IPS-20b (cell line): ENCODE results near the gene SYNDIG1L.

Experiments used
- H3K27ac ChIP-seq: one replicate; pipeline ENCODE4 v1.5.1; 2013; ENCODE audit warnings: low read length
- H3K27me3 ChIP-seq: 2 replicates; pipeline ENCODE4 v1.6.1; 2013; ENCODE audit warnings: mild to moderate bottlenecking, low read length, inconsistent platforms; ENCODE audit not compliant: insufficient read depth
- H3K36me3 ChIP-seq: 2 replicates; pipeline ENCODE4 v1.6.1; 2013; ENCODE audit warnings: low read depth, mild to moderate bottlenecking, inconsistent platforms, low read length, moderate library complexity; ENCODE audit not compliant: insufficient read depth
- H3K4me1 ChIP-seq: 2 replicates; pipeline ENCODE4 v1.6.1; 2013; ENCODE audit warnings: mild to moderate bottlenecking, control low read depth, inconsistent platforms, low read length, moderate library complexity; ENCODE audit not compliant: insufficient read depth
- H3K4me3 ChIP-seq: 2 replicates; pipeline ENCODE4 v1.5.1; 2013; ENCODE audit warnings: mild to moderate bottlenecking, low read length, inconsistent platforms
- H3K9ac ChIP-seq: 2 replicates; pipeline ENCODE4 v1.6.1; 2013; ENCODE audit warnings: low read depth, mild to moderate bottlenecking, inconsistent platforms, low read length, moderate library complexity
- H3K9me3 ChIP-seq: 2 replicates; pipeline ENCODE4 v1.6.1; 2013; ENCODE audit warnings: mild to moderate bottlenecking, low read depth, low read length, inconsistent platforms; ENCODE audit not compliant: insufficient read depth

SYNDIG1L gene

DNA sequence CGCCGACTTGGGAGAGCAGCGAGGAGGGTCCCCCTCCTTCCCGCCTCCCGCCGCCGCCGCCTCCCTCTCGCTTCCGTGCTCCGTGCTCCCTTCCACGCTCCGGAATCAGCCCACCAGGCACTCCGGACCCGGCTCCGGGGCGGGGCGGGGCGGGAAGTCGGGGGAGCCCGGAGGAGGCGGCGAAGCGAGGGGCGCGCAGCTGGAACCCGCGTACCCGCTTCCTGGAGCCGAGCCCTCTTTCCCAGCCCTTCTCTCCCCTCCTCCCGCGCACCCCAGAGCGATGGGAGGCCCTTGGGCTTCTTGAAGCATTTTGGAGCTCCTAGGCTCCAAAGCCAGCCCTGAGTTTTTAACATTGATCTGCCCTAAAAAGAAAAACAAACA lies at the start of gene SYNDIG1L:
SYNDIG1L (minus strand) TSS at position 9 of the 381 bp plus-strand sequence. CDS start 16,466 bp downstream, outside the sequence.
- Histone ChIP-seq H3K27ac (no peak within 1 kb of the TSS), H3K4me1 (peaks cover 26% of the 10 kb centered on the region), H3K4me3 (peak within 1 kb of the TSS; percentile 58; the same call in 1 of the 2 replicates), H3K27me3 (peaks cover 43% of the 10 kb centered on the region), H3K9ac (no peak within 1 kb of the TSS), H3K9me3 (no peaks in the 10 kb centered on the region), H3K36me3 (no peaks in the 10 kb centered on the region)

DNA sequence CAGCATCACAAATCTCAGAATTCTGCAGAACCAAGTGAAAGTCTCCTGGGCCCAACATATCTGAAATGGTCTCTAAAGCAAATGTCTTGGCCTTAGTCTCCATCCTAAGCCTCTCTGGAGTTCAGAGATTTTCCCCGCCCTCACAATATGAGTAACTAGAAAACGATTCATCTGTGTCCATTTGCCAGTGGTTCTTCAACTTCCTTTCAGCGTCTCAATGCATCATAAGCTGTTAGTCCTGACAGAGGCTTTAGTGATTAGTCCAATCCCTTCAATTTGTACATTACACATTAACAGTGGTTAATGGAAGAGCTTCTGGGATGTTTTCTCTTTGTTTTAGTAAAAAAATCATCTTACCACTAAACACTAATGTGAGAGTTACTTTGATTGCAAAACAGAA lies 49.7 kb upstream of the SYNDIG1L start:
- Histone ChIP-seq H3K27ac (no peak overlapping the region), H3K9ac (no peak overlapping the region), H3K36me3 (peaks cover 58% of the 10 kb centered on the region), H3K27me3 (no peaks in the 10 kb centered on the region), H3K4me3 (no peak overlapping the region), H3K4me1 (no peaks in the 10 kb centered on the region; the same call in 1 of the 2 replicates), H3K9me3 (no peaks in the 10 kb centered on the region)

DNA sequence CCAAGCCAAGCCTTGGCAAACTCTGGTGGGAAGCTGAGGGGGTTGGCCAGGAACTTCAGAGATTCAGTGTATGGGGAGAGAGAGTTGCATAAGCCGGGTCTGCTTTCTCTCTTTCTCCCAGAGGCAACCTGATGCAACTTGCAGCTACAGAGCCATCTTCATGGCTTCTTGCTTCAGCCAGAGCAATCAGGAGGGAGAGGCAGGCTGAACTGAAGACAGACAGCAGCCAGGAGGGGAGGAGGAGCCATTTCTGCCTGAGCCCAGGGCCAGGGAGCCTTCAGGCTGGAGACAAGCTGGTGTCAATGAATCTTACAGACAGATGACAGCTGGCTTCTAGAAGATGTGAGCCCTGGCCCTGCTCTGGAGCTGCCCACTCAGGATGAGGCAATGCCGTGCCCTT lies 48.4 kb upstream of the SYNDIG1L start:
- Histone ChIP-seq H3K27me3 (no peaks in the 10 kb centered on the region), H3K9ac (no peak overlapping the region), H3K4me3 (no peak overlapping the region), H3K9me3 (no peaks in the 10 kb centered on the region), H3K4me1 (no peaks in the 10 kb centered on the region; the same call in 1 of the 2 replicates), H3K27ac (no peak overlapping the region), H3K36me3 (peaks cover 45% of the 10 kb centered on the region)

DNA sequence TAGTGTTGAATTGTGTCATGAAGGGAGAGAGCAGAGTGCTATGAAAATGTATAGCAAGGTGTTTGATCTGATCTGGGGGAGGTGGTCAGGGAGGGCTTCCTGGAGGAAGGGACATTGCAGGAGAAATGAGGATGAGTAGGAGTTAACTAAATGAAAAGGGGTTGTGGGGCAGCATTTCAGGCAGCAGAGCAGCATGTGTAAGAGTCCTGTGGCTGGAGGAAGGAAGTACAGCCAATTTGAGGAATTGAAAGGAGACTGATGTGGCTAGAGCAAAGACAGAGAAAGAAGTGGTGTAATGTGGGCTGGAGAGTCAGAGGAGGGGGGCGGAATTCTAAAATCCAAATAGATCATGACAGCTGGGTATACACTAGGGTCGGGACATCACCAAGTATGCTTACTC lies 46.6 kb upstream of the SYNDIG1L start:
- Histone ChIP-seq H3K27ac (no peak overlapping the region), H3K36me3 (peaks cover 30% of the 10 kb centered on the region), H3K27me3 (no peaks in the 10 kb centered on the region), H3K4me1 (no peaks in the 10 kb centered on the region), H3K9ac (no peak overlapping the region), H3K9me3 (no peaks in the 10 kb centered on the region), H3K4me3 (no peak overlapping the region)

- no peak overlapping the region for H3K4me3 ChIP-seq
- H3K27me3 ChIP-seq, result no peaks in the 10 kb centered on the region
- H3K36me3 ChIP-seq, result peaks cover 15% of the 10 kb centered on the region
- no peaks in the 10 kb centered on the region for H3K4me1 ChIP-seq
- no peak overlapping the region for H3K9ac ChIP-seq
- no peaks in the 10 kb centered on the region for H3K9me3 ChIP-seq
- no peak overlapping the region for H3K27ac ChIP-seq
Measured at GRCh38 chr14:74469548-74470518, 43.8 kb upstream of the SYNDIG1L start.

DNA sequence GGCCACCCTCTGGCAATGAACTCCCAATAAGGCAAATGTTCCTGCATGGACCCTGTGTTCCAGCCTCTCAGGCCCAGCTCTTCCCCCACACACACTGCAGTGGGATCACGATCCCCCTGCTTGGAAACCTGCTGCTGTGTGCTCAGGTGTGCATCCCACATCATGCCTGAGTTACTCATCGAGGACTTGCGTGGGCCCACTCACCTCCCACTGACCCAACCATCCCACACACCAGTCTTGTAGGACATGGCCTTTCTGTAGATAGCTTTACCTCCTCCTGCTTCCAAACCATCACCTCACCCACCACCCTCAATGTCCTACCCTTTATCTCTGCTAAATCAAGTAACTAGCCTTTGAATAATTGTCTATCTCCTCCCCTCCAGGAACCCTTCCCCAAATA lies 42.5 kb upstream of the SYNDIG1L start:
- Histone ChIP-seq H3K36me3 (peaks cover 2% of the 10 kb centered on the region; the same call in 1 of the 2 replicates), H3K4me1 (no peaks in the 10 kb centered on the region), H3K9me3 (no peaks in the 10 kb centered on the region), H3K27ac (no peak overlapping the region), H3K27me3 (no peaks in the 10 kb centered on the region), H3K9ac (no peak overlapping the region), H3K4me3 (no peak overlapping the region)

DNA sequence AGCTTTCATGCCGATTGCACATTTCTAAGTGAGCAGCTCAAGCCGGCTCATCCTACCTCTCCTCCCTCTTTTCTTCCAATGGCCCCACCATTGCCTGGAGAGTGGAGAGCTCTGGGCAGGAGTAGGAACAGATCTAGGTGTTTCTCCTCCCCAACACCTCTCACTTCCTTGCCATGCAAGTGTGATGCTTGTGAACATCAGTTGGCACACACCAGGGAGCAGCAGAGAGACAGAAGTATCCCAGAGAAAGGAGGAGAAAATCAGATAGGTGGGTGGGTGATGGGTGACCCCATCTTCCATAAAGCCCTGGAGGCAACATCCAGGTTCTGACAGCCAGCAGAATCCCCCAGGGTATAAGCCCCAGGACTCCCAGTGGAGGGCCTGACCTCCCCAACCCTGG lies 39.3 kb upstream of the SYNDIG1L start:
- H3K27me3 ChIP-seq, result no peaks in the 10 kb centered on the region
- no peak overlapping the region for H3K4me3 ChIP-seq

DNA sequence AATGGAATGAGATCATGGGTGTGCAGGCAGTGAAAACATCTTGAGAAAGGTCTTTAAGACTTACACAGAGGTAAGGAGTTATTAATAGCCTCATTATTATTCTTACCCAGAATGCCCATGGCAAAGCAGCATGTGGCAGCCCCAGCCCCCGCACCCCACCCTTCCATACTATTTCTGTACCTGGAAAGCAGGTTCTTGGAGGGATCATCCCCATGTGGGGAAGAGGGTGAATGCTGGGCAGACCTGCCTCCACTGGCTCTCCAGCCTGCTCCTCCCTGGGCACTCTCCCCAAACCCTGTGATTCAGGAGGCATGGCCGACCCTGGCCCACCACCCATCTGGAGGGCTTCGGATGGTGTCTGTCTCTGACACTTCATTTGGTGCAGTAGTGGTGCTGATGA lies 38.8 kb upstream of the SYNDIG1L start:
- Histone ChIP-seq H3K36me3 (no peaks in the 10 kb centered on the region), H3K27ac (no peak overlapping the region), H3K9me3 (no peaks in the 10 kb centered on the region), H3K9ac (no peak overlapping the region), H3K27me3 (no peaks in the 10 kb centered on the region), H3K4me3 (no peak overlapping the region), H3K4me1 (no peaks in the 10 kb centered on the region)

More for the DNA sequence above, 39.3 kb upstream of the SYNDIG1L start:
- no peak overlapping the region for H3K27ac ChIP-seq
- H3K36me3 ChIP-seq, result no peaks in the 10 kb centered on the region
- no peaks in the 10 kb centered on the region for H3K9me3 ChIP-seq
- no peak overlapping the region for H3K9ac ChIP-seq
- H3K4me1 ChIP-seq, result no peaks in the 10 kb centered on the region

DNA sequence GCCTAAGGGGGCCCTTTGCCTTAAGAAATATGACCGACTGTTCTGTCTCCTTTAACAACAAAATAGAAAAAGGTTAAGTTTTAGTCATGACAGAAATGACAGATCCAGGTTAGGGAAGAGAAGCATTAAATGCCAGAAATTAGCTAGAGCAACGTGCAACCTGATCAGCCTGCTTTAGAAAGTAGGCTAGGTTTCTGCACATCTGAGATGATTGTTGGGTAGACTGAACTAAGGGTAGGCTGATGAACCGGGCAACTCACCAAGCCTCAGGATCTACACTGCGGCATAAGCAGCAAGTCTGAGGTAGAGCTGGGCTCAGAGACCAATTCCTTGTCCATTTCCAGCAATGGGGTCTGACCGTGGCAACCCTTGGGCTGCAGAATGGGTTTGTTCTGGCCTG lies 37.7 kb upstream of the SYNDIG1L start:
- no peak overlapping the region for H3K4me3 ChIP-seq
- no peaks in the 10 kb centered on the region for H3K4me1 ChIP-seq
- H3K9me3 ChIP-seq, result no peaks in the 10 kb centered on the region
- no peak overlapping the region for H3K27ac ChIP-seq
- H3K27me3 ChIP-seq, result no peaks in the 10 kb centered on the region
- H3K36me3 ChIP-seq, result no peaks in the 10 kb centered on the region
- no peak overlapping the region for H3K9ac ChIP-seq

- no peaks in the 10 kb centered on the region for H3K27me3 ChIP-seq
- H3K9ac ChIP-seq, result no peak overlapping the region
- no peaks in the 10 kb centered on the region for H3K4me1 ChIP-seq
- H3K36me3 ChIP-seq, result no peaks in the 10 kb centered on the region
- no peak overlapping the region for H3K4me3 ChIP-seq
- H3K9me3 ChIP-seq, result no peaks in the 10 kb centered on the region
- no peak overlapping the region for H3K27ac ChIP-seq
Measured at GRCh38 chr14:74462993-74463392, 37.0 kb upstream of the SYNDIG1L start.

- Histone ChIP-seq H3K9ac (no peak overlapping the region), H3K36me3 (no peaks in the 10 kb centered on the region), H3K9me3 (peaks cover under 1% of the 10 kb centered on the region; the same call in 1 of the 2 replicates), H3K27ac (no peak overlapping the region), H3K27me3 (no peaks in the 10 kb centered on the region), H3K4me1 (no peaks in the 10 kb centered on the region), H3K4me3 (no peak overlapping the region)
Measured at GRCh38 chr14:74459976-74460375, 34.0 kb upstream of the SYNDIG1L start.

DNA sequence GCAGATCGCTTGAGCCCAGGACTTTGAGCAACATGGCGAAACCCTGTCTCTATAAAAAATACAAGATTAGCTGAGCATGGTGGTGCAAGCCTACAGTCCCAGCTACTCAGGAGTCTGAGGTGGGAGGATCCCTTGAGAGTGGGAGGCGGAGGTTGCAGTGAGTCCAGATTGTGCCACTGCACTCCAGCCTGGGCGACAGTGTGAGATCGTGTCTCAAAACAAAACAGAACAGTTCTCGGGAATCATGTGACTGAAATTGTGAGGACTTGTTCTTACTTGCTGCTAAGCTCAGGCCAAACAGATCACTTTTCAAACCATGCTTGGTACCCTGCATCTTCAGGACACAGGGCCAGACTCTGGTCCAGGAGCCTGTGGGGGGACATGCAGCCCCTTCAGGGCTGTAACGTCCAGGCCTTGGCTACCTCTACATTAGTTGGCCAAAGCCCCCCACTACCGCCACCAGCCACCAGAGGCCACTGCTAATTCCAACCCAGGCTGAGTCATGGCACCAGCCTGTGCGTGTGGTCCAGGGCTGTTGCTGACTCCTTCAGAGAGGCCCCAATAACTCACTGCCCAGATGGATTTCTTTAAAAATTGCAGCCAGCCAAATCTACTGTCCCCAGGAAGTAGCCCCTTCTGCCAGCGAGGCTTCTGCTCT lies 33.4 kb upstream of the SYNDIG1L start:
- Histone ChIP-seq H3K9me3 (peaks cover 6% of the 10 kb centered on the region; the same call in 1 of the 2 replicates), H3K9ac (no peak overlapping the region), H3K27ac (no peak overlapping the region), H3K27me3 (no peaks in the 10 kb centered on the region), H3K4me3 (no peak overlapping the region), H3K36me3 (no peaks in the 10 kb centered on the region), H3K4me1 (no peaks in the 10 kb centered on the region)
